ENCODE data around the gene PEX7.

The PEX7 gene

DNA sequence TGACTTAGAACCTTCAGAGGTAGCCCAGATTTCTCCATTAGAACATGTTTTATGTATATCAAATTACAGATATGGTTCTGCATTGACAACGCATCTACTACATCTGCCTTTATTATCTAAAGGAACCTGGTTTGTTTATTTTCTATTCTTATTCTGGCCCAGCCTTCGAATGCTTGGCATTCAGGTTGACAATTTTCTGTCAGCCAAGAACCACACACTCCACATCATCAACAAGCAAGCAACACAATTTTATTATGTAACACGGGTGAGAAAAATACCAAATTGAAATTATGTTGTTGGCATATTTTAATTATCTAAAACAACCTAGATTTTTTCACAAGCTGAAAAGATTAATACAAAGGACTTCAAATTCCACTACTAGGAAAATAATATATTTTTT lies 44.7 kb upstream of the PEX7 start:
- in situ Hi-C loops (cut with MboI; ENCODE audit: low pct_unique_long_range_greater_than_20kb, low sequenced_read_pairs, unreplicated experiment): no loop called here
- TF ChIP-seq, protein P1, sequence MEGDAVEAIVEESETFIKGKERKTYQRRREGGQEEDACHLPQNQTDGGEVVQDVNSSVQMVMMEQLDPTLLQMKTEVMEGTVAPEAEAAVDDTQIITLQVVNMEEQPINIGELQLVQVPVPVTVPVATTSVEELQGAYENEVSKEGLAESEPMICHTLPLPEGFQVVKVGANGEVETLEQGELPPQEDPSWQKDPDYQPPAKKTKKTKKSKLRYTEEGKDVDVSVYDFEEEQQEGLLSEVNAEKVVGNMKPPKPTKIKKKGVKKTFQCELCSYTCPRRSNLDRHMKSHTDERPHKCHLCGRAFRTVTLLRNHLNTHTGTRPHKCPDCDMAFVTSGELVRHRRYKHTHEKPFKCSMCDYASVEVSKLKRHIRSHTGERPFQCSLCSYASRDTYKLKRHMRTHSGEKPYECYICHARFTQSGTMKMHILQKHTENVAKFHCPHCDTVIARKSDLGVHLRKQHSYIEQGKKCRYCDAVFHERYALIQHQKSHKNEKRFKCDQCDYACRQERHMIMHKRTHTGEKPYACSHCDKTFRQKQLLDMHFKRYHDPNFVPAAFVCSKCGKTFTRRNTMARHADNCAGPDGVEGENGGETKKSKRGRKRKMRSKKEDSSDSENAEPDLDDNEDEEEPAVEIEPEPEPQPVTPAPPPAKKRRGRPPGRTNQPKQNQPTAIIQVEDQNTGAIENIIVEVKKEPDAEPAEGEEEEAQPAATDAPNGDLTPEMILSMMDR (IDR thresholded peaks at IDR 0.05; ENCODE audit: extremely low read depth, insufficient read depth, missing control alignments): no peak
- no peak for DNase-seq (ENCODE audit: low spot score)

DNA sequence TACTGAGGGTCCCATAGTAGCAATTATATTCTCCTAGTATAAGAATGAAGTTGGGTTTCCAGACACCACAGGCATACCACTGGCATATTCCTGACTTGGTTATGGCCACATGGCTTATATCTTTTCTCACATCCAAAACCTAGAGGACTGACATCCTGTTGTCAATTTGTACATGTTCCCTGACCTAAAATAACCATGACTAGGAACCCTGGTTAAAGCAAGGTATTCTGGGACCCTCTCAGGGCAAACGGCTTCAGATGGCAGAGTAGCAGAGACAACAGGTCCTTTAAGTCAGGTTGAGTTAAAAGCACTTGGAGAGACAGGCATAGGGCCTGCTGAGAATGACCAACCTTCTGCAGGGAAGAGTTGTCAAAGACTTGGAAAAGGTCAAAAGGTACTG lies 42.7 kb upstream of the PEX7 start:
- in situ Hi-C loops (cut with MboI; ENCODE audit: low pct_unique_long_range_greater_than_20kb, low sequenced_read_pairs, unreplicated experiment): no loop called here
- TF ChIP-seq, protein P1 (IDR thresholded peaks at IDR 0.05; ENCODE audit: extremely low read depth, insufficient read depth, missing control alignments): no peak
- no peak for DNase-seq (ENCODE audit: low spot score)

DNA sequence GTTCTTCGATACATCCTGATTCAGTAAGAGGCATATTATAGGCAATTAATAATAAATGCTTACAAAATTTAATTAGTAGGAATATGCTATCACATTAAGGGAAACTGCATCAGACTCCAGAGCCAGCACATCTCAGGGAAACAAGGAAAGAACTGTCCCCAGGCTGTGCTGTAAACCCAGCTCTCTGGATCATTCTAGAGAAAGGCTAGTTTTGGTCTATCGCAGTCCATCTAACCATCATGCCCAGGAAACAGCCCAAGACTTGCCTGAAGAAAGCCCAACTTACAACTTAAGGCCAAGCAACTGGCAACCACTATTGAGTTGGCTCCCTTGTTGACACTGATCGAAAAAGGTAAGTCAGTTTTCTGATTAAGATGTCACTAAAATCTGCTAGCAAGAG lies 41.4 kb upstream of the PEX7 start:
- no peak for DNase-seq (ENCODE audit: low spot score)
- TF ChIP-seq, protein P1 (IDR thresholded peaks at IDR 0.05; ENCODE audit: extremely low read depth, insufficient read depth, missing control alignments): no peak
- in situ Hi-C loops (cut with MboI; ENCODE audit: low pct_unique_long_range_greater_than_20kb, low sequenced_read_pairs, unreplicated experiment): no loop called here

DNA sequence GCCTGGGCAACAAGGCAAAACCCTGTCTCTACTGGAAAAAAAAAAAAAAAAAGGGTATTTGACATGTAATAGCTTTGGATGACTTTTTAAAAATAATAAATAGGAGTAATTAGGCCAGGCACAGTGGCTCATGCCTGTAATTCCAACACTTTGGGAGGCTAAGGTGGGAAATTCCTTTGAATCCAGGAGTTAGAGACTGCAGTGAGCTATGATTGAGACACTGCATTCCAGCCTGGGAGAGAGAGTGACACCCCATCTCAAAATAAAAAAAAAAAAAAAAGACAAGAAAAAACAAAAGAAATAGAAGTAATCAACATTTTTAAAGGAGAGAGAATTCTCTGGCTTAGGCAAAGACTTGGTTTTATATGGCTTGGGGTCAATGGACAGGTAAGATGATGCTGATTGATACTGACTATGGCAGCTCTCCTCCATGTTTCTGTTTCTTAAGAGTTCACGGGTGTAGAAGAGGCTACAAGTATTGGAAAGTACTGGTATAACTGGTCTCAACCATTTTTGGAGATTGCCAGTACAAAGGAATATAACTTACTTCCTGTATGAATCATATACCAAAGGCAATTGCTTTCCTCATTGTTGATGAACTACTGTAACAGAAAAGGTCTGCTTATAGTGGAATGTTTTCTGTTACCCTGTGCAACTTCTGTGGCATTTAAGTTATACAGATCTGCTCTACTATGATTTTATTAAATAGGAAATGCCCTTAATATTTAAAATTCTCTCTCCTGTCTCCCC lies 40.2 kb upstream of the PEX7 start:
- in situ Hi-C loops (cut with MboI; ENCODE audit: low pct_unique_long_range_greater_than_20kb, low sequenced_read_pairs, unreplicated experiment): no loop called here
- TF ChIP-seq, protein P1 (IDR thresholded peaks at IDR 0.05; ENCODE audit: extremely low read depth, insufficient read depth, missing control alignments): no peak

DNA sequence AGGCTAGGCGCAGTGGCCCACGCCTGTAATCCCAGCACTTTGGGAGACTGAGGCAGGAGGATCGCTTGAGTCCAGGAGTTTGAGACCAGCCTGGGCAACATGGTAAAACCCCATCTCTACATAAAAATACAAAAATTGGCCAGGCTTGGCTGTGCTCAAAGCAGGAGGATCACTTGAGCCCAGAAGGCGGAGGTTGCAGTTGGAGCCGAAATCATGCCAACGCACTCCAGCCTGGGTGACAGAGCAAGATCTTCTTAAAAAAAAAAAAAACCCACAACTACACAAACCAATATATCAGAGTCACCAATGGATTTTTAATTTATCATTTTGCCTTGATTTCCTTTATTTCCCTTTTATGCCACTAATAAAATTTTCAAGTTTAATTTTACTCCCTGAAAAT lies 39.4 kb upstream of the PEX7 start:
- in situ Hi-C loops (cut with MboI; ENCODE audit: low pct_unique_long_range_greater_than_20kb, low sequenced_read_pairs, unreplicated experiment): no loop called here
- TF ChIP-seq, protein P1 (IDR thresholded peaks at IDR 0.05; ENCODE audit: extremely low read depth, insufficient read depth, missing control alignments): no peak
- no peak for DNase-seq (ENCODE audit: low spot score)

More for the DNA sequence above, 40.2 kb upstream of the PEX7 start:
- no peak for DNase-seq (ENCODE audit: low spot score)

DNA sequence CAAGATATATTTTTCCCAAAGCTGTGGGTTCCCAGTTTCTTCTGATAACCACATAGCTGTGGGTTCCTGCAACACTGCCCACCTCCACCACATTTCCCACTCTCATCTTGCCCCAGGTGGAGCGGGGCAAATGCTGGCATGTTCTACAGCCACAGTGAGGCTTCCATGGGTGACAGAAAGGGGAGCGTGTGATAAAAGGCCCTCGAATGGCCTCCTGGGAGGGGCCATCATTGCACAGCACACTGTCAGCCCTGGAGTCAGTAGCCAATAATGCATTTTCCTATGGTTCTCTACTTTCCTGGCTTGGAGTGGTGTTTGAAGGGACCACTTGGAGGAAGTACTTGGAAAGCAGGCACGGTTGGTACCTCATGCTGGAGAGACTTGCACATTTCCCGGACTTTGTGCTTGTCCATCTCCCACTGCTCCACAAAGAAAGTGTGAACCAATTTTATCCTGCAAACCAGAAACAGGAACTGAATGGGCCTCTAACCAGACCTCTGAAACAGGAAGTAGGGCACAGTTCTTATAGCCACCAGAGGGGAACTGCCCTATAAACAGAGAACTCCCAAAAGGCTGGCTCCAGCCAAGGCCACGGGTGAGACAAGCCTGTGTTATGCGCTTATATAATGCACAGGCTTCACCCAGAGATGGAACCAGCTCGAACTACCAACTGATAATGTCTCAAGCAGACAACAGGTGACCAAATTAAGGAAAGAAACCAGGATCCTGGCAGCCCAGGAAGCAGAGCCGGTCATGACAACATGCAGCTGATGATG lies 38.7 kb upstream of the PEX7 start:
- DNase-seq (ENCODE audit: low spot score): no peak
- TF ChIP-seq, protein P1 (IDR thresholded peaks at IDR 0.05; ENCODE audit: extremely low read depth, insufficient read depth, missing control alignments): no peak
- in situ Hi-C loops (cut with MboI; ENCODE audit: low pct_unique_long_range_greater_than_20kb, low sequenced_read_pairs, unreplicated experiment): no loop called here

Measured in GM13977 (cell line).